Left ventricle myocardium inferior (tissue), 1 donor: Measurements from ENCODE around the gene CDC42BPA. TPM values are rescaled to one million over a fixed set of nuclear protein-coding genes. Genes with fewer than 3 reads are reported as not detected.

Experiments
- DNase-seq: peaks from one replicate; pipeline ENCODE4 v3.0.0-alpha.2; 2020
- H3K27ac ChIP-seq: fragments of 200-600 bp; replicated peaks from 2 replicates; pipeline ENCODE4 v1.8.0; 2021
- H3K27me3 ChIP-seq: fragments of 200-600 bp; 2 replicates; pipeline ENCODE4 v1.8.0; 2021; ENCODE audit warnings: low read depth
- H3K36me3 ChIP-seq: fragments of 200-600 bp; 2 replicates; pipeline ENCODE4 v1.8.0; 2021
- H3K4me1 ChIP-seq: fragments of 200-600 bp; 2 replicates; pipeline ENCODE4 v1.8.0; 2021
- H3K4me3 ChIP-seq: fragments of 200-600 bp; 2 replicates; pipeline ENCODE4 v1.8.0; 2021; ENCODE audit warnings: mild to moderate bottlenecking, moderate library complexity
- H3K9me3 ChIP-seq: fragments of 200-600 bp; replicated peaks from 2 replicates; pipeline ENCODE4 v1.8.0; 2021
- CTCF ChIP-seq: fragments of 200-600 bp; IDR thresholded peaks from 2 replicates; pipeline ENCODE4 v1.8.0; 2021; ENCODE audit warnings: antibody characterized with exemption, mild to moderate bottlenecking, borderline replicate concordance
- intact Hi-C: fragments of 100-400 bp; cut with micrococcal nuclease; formaldehyde crosslinking; loops from one replicate; pipeline ENCODE4 v1.11.0; 2022
- total RNA-seq: library from RNA; stranded (reverse); fragmentation: NEBNext Ultra II Directional; extraction: Animal tissue kit (Norgen Biotek cat#: 25700); gene quantifications from one replicate; pipeline ENCODE4 v1.2.1, GENCODE V29; 2021
- donor health status: DM: no; HTN: yes; CAD: no; lungs with severe emphysema.

The CDC42BPA gene
- total RNA-seq, 1 donor from 2014 or later: 35.1 TPM

DNA sequence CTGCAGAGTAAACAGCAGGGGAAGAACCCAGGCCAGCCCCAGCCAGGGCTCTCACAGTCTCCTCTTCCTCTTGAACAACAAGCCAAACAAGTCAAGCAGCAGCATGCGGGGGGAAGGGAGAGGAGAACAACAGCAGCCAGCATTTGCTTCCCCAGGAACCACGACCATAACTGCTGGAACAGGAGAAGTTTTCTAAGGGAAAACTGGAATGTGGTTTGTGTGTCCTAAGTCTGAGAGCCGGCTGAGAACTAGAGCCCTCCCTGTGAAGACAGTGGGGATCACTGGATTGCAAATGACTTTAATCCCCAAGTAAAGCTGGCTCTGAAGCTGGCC lies 330.0 kb downstream of the CDC42BPA start:
- no peak for TF ChIP-seq CTCF
- peak overlapping the region; percentile 96 for H3K27ac ChIP-seq
- no peak overlapping the region for H3K4me3 ChIP-seq
- DNase-seq: no peak
- intact Hi-C loops: no loop called here
- peaks cover 51% of the 10 kb centered on the region for H3K36me3 ChIP-seq
- H3K27me3 ChIP-seq: no peaks in the 10 kb centered on the region
- no peaks in the 10 kb centered on the region for H3K9me3 ChIP-seq
- H3K4me1 ChIP-seq: peaks cover 84% of the 10 kb centered on the region

- no peak for TF ChIP-seq CTCF
- H3K36me3 ChIP-seq: peaks cover 52% of the 10 kb centered on the region
- peak overlapping the region; percentile 96 for H3K27ac ChIP-seq
- intact Hi-C loops: no loop called here
- H3K4me1 ChIP-seq: peaks cover 85% of the 10 kb centered on the region
- DNase-seq: no peak
- no peaks in the 10 kb centered on the region for H3K9me3 ChIP-seq
- no peak overlapping the region for H3K4me3 ChIP-seq
- no peaks in the 10 kb centered on the region for H3K27me3 ChIP-seq
Measured at GRCh38 chr1:226987623-226988333, 330.5 kb downstream of the CDC42BPA start.

GRCh38 chr1:226987179-226987536 lies 331.1 kb downstream of the CDC42BPA start:
- Histone ChIP-seq H3K36me3 (peaks cover 58% of the 10 kb centered on the region), H3K27ac (peak overlapping the region; percentile 96), H3K27me3 (no peaks in the 10 kb centered on the region), H3K4me1 (peaks cover 92% of the 10 kb centered on the region), H3K4me3 (no peak overlapping the region), H3K9me3 (no peaks in the 10 kb centered on the region)
- intact Hi-C loops: no loop called here
- no peak for DNase-seq
- no peak for TF ChIP-seq CTCF

DNA sequence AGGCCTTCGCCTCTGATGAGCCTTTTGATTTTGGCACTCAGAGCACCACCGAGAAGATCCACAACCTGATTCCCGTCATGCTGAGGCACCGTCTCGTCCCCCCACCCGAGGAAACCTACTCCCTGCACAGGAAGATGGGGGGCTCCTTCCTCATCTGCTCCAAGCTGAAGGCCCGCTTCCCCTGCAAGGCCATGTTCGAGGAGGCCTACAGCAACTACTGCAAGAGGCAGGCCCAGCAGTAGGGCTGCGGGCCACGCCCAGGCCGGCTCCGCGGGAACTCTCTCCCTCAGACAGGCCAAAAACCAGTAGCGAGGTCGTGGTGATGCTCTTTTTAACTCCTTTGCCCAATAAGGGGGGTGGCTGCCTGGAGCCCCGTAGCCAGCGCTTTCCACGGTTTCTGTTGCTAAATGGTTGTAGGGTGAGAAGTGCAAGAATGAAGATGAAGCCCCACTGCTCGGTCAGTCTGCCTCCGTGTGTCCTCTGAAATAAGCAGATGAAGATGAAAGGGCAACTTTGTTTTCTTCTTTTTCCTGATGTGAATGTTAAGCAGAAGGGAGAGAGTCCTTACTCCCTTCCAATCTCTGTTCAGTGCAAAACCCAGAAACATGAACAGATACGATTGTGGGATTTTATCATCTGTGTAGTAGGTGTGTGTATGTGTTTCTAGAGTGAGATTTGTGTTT lies 331.7 kb downstream of the CDC42BPA start:
- TF ChIP-seq CTCF: no peak
- intact Hi-C loops: no loop called here
- Histone ChIP-seq H3K27ac (peak overlapping the region; percentile 96), H3K36me3 (peaks cover 63% of the 10 kb centered on the region), H3K4me1 (peaks cover 97% of the 10 kb centered on the region), H3K9me3 (no peaks in the 10 kb centered on the region), H3K4me3 (no peak overlapping the region), H3K27me3 (no peaks in the 10 kb centered on the region)
- no peak for DNase-seq

DNA sequence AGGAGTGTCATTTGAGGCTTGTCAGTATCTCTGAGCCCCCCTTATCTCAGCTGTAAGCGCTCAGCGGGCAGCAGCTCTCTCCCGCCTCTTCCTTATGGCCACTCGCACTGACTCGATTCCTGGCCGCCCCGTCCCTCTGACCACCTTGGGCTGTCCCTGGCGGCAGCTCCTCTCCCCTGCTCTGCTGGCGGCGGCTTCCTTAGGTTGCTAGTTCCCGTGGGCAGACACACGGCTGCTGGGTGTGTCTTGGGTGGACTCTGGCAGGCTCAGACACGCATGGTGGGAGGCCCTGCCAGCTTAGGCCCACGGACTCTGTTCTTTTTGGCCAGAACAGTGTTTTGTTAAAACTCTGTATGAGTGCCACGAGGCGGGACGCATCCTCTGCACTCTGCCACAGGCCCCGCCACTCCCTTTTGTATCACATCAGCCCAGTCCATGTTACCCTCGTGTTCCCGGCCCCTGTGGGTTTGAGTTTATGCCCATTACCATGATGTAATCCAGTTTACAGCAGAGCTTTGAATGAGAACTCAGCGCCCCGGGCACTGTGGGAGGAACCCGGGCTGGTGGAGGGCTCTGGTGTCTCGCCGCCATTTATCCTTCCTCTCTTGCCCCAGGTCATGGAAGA lies 332.3 kb downstream of the CDC42BPA start:
- H3K27ac ChIP-seq: peak overlapping the region; percentile 96
- intact Hi-C loops: no loop called here
- peak; percentile 10 for TF ChIP-seq CTCF

More for the DNA sequence above, 332.3 kb downstream of the CDC42BPA start:
- Histone ChIP-seq H3K9me3 (no peaks in the 10 kb centered on the region), H3K27me3 (no peaks in the 10 kb centered on the region), H3K36me3 (peaks cover 63% of the 10 kb centered on the region), H3K4me1 (peaks cover 99% of the 10 kb centered on the region), H3K4me3 (no peak overlapping the region)
- DNase-seq: peak; percentile 38
